GM12878 (cell line): ENCODE measurements around the gene DUSP16. TPM values are rescaled to one million over a fixed set of nuclear protein-coding genes. Genes with fewer than 3 reads are reported as not detected.

Source experiments
- ATAC-seq: fragments of 200-7000 bp; cut with Tn5 transposase; 3 replicates; pipeline ENCODE4 v1.9.1; 2020; ENCODE audit warnings: mild to moderate bottlenecking, moderate library complexity
- BruUV-seq: library from RNA; stranded (reverse); fragments of 400-500 nt; replicated peaks from 2 replicates; lab custom pipeline; 2021; lab: Mats Ljungman, UMichigan
- CTCF ChIA-PET: fragments of 300-600 bp; sonication (Branson Sonifier 250); formaldehyde crosslinking; extraction: SDS; loops from one replicate; lab custom pipeline; 2021; ENCODE audit warnings: inconsistent platforms; lab: Yijun Ruan, JAX
- POLR2A ChIA-PET: fragments of 350-600 bp; formaldehyde crosslinking; extraction: SDS; loops from one replicate; lab custom pipeline; 2021; ENCODE audit warnings: inconsistent platforms; lab: Charles Lee
- RAD21 ChIA-PET: fragments of 300-600 bp; sonication (Branson Sonifier 250); formaldehyde crosslinking; loops from one replicate; lab custom pipeline; 2023; ENCODE audit warnings: antibody characterized with exemption; ENCODE audit not compliant: unreplicated experiment; lab: Charles Lee
- SMC1A ChIA-PET: fragments of 300-600 bp; sonication (Branson Sonifier 250); formaldehyde crosslinking; loops from one replicate; lab custom pipeline; 2023; ENCODE audit not compliant: unreplicated experiment, uncharacterized antibody; lab: Charles Lee
- DNase-seq: peaks from one replicate; pipeline ENCODE4 v3.0.0-alpha.2; 2011; ENCODE audit warnings: low read depth, low spot score
- FAIRE-seq: peaks from 3 replicates; lab custom pipeline; 2011; peaks lifted over from hg19 to GRCh38; lab: Jason Lieb, UNC
- H2AFZ ChIP-seq: 2 replicates; pipeline ENCODE4 v1.6.0; 2011; ENCODE audit warnings: low read depth, low read length, control low read depth; ENCODE audit not compliant: control insufficient read depth
- H3K27ac ChIP-seq: 2 replicates; pipeline ENCODE4 v1.5.1; 2011; ENCODE audit warnings: control low read depth; ENCODE audit not compliant: control insufficient read depth, insufficient read depth
- H3K27me3 ChIP-seq, 2 experiments: replicated peaks in 1 of 2; 2 replicates each; pipeline versions ENCODE4 v1.6.0 to v1.6.1; 2011; ENCODE audit warnings: low read length in 1 of 2; ENCODE audit not compliant: control insufficient read depth in 2 of 2, insufficient read depth in 2 of 2
- H3K36me3 ChIP-seq, 2 experiments: 2 replicates each; pipeline ENCODE4 v1.5.1; 2011; ENCODE audit warnings: low read length in 1 of 2; ENCODE audit not compliant: control insufficient read depth in 2 of 2, insufficient read depth in 2 of 2
- H3K4me1 ChIP-seq: 2 replicates; pipeline ENCODE4 v1.6.1; 2011; ENCODE audit warnings: mild to moderate bottlenecking, low read length, moderate library complexity, mixed read lengths; ENCODE audit not compliant: control insufficient read depth, insufficient read depth
- H3K4me2 ChIP-seq: 2 replicates; pipeline ENCODE4 v1.6.0; 2011; ENCODE audit warnings: control low read depth; ENCODE audit not compliant: control insufficient read depth, insufficient read depth
- H3K4me3 ChIP-seq: fragments of 200-600 bp; sonication (generic); 2 replicates; pipeline ENCODE4 v1.5.1; 2016
- H3K79me2 ChIP-seq: 2 replicates; pipeline ENCODE4 v1.6.0; 2011; ENCODE audit warnings: low read length; ENCODE audit not compliant: control insufficient read depth, insufficient read depth
- H3K9ac ChIP-seq: 2 replicates; pipeline ENCODE4 v1.8.0; 2011; ENCODE audit warnings: low read length, control low read depth, mixed read lengths; ENCODE audit not compliant: control insufficient read depth, insufficient read depth
- H3K9me3 ChIP-seq: replicated peaks from 3 replicates; pipeline ENCODE4 v1.5.1; 2011; ENCODE audit warnings: mild to moderate bottlenecking, low read length; ENCODE audit not compliant: control insufficient read depth, insufficient read depth
- H4K20me1 ChIP-seq: 2 replicates; pipeline ENCODE4 v1.6.0; 2011; ENCODE audit not compliant: control insufficient read depth, insufficient read depth
- BHLHE40 ChIP-seq, 2 experiments: fragments of 450-650 bp in 1 of 2; IDR thresholded peaks; 2 replicates each; pipeline ENCODE4 v1.6.1; 2011 to 2017; ENCODE audit warnings: low read depth in 2 of 2, borderline replicate concordance in 1 of 2, improper control_type of control experiment in 1 of 2, low read length in 1 of 2, mild to moderate bottlenecking in 1 of 2
- BRCA1 ChIP-seq: IDR thresholded peaks from 2 replicates; pipeline ENCODE4 v1.6.1; 2011; ENCODE audit warnings: low read depth, low read length, improper control_type of control experiment
- CBX3 ChIP-seq: fragments of 200-600 bp; sonication (generic); IDR thresholded peaks from 2 replicates; pipeline ENCODE4 v1.6.1; 2016; ENCODE audit warnings: low read depth, borderline replicate concordance
- HDAC6 ChIP-seq: fragments of 200-600 bp; sonication (generic); IDR thresholded peaks from one replicate; pipeline ENCODE4 v1.8.0; 2017; ENCODE audit warnings: antibody characterized with exemption; ENCODE audit not compliant: unreplicated experiment
- MTA3 ChIP-seq: IDR thresholded peaks from 2 replicates; pipeline ENCODE4 v1.6.1; 2012; ENCODE audit warnings: low read length, inconsistent platforms, borderline replicate concordance
- NFIC ChIP-seq: IDR thresholded peaks from 2 replicates; pipeline ENCODE4 v1.6.1; 2012; ENCODE audit warnings: low read depth, mild to moderate bottlenecking, inconsistent platforms, low read length, moderate library complexity
- NR2F1 ChIP-seq: fragments of 450-650 bp; conservative IDR thresholded peaks from 2 replicates; pipeline ENCODE4 v1.6.1; 2017; ENCODE audit warnings: mild to moderate bottlenecking
- PML ChIP-seq: IDR thresholded peaks from 2 replicates; pipeline ENCODE4 v1.6.1; 2012; ENCODE audit warnings: low read length, inconsistent platforms
- RB1 ChIP-seq: fragments of 450-650 bp; formaldehyde crosslinking; IDR thresholded peaks from 2 replicates; pipeline ENCODE4 v1.6.1; 2017; ENCODE audit warnings: mild to moderate bottlenecking, borderline replicate concordance
- SIN3A ChIP-seq: IDR thresholded peaks from 2 replicates; pipeline ENCODE4 v1.6.1; 2012; ENCODE audit warnings: low read depth, low read length, improper control_type of control experiment
- SMC3 ChIP-seq: IDR thresholded peaks from 2 replicates; pipeline ENCODE4 v1.6.1; 2011; ENCODE audit warnings: low read length, improper control_type of control experiment, borderline replicate concordance
- WGBS: methylation state at CpG from one replicate; pipeline ENCODE4 v1.1.6; 2016; ENCODE audit warnings: low lambda C conversion rate; ENCODE audit not compliant: insufficient replicate concordance, insufficient coverage; ENCODE audit errors: missing lambda C conversion rate; 5-methylcytosine and 5-hydroxymethylcytosine counted together
- in situ Hi-C: fragments of 300-500 bp; cut with MboI; formaldehyde crosslinking; loops from 9 replicates; pipeline ENCODE4 v1.14.3; 2018; ENCODE audit warnings: mixed read lengths
- intact Hi-C: fragments of 100-400 bp; cut with micrococcal nuclease; formaldehyde crosslinking; loops from one replicate; pipeline ENCODE4 v1.14.2; 2022; ENCODE audit not compliant: unreplicated experiment
- polyA plus RNA-seq, 11 experiments: library from polyadenylated mRNA; depleted of rRNA in 4 of 11; unstranded in 6 of 11; stranded (reverse) in 5 of 11; fragments of >200 nt; fragmentation: Nextera tagmentation in 4 of 11; fragmentation: Illumina TruSeq in 1 of 11; extraction: Ambion mirVana in 4 of 11; extraction: Trizol in 1 of 11; gene quantifications; 1 replicate in 1 of 11; 2 replicates in 10 of 11; pipeline versions ENCODE4 v1.2.1 to v1.2.3, GENCODE V29; 2011 to 2016; ENCODE audit warnings: inconsistent platforms in 2 of 11, missing spikeins in 2 of 11, low read depth in 1 of 11
- total RNA-seq, 4 experiments: library from RNA; depleted of rRNA in 3 of 4; stranded (reverse); fragments of >200 nt in 3 of 4; fragmentation: Illumina TruSeq in 1 of 4; extraction: Trizol in 1 of 4; gene quantifications; 2 replicates each; pipeline versions ENCODE4 v1.2.1 to v1.2.3, GENCODE V29; 2013 to 2021
- TF ChIP-seq, protein P1 (sequence below): fragments of 450-650 bp; formaldehyde crosslinking; IDR thresholded peaks from 2 replicates; pipeline ENCODE4 v1.5.0; 2022; ENCODE audit warnings: mild to moderate bottlenecking, missing genetic modification characterization
- TF ChIP-seq, protein P2 (sequence below): fragments of 450-650 bp; IDR thresholded peaks from 2 replicates; pipeline ENCODE4 v1.6.1; 2017; ENCODE audit warnings: mild to moderate bottlenecking, low read depth, inconsistent platforms; ENCODE audit not compliant: poor library complexity, severe bottlenecking
- TF ChIP-seq, protein P3 (sequence below): fragments of 450-650 bp; IDR thresholded peaks from 2 replicates; pipeline ENCODE4 v1.6.1; 2017; ENCODE audit warnings: borderline replicate concordance

The DUSP16 gene
- total and polyA plus RNA-seq, 10 of the 15 experiments (the other 5 are each of a cell fraction or from before 2014, with no cell fraction given) = 3.9 to 75.3 (median 26.8) TPM

DNA sequence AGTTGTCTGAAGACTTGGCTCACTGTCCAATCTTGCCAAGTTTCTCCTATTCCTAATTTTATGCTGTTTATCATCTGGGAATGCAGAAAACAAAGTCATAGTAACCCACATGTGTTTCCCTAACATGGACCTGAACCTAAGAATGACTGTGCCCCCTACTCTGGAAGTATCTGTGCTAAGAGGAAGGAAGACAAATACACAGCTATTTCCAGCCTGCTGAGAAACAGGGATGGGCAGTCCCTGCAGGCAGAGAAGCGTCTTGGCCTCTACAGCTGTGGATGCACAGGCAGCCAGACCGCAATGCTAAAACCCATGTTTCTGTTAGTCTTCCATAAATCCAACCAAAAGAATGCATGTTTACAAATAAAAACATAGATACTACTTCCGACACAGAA lies 56.2 kb downstream of the DUSP16 start:
- intact Hi-C loops = loop anchor here (1.0 to 5.0 kb wide), 5 partner anchors 20 to 196 kb away; partner anchors contain the start of genes CREBL2 and DUSP16
- Histone ChIP-seq H3K27me3 (no peaks in the 10 kb centered on the region), H3K9ac (peak overlapping the region; percentile 4; the same call in 1 of the 2 replicates), H3K4me1 (peaks cover 36% of the 10 kb centered on the region), H4K20me1 (no peaks in the 10 kb centered on the region), H3K27ac (peak overlapping the region; percentile 80), H3K4me2 (peak overlapping the region; percentile 85), H3K9me3 (no peaks in the 10 kb centered on the region; the same call in 2 of the 3 replicates), H3K79me2 (peaks cover 47% of the 10 kb centered on the region), H3K4me3 (peak overlapping the region; percentile 30), H3K36me3 (peaks cover 0 to under 1% of the 10 kb centered on the region in 2 experiments; a peak in 2 of 4 replicates), H2AFZ (no peak overlapping the region)
- TSS peak; percentile 95 for BruUV-seq
- DNase-seq (no peak), FAIRE-seq (no peak), ATAC-seq (peak; percentile 7; the same call in 2 of the 3 replicates)
- ChIA-PET CTCF (interaction anchor here (0.8 to 5.3 kb wide), 13 partner anchors 11 to 136 kb away, joined by 3 to 72 read pairs (median 4); partner anchors contain the start of genes CREBL2 and DUSP16), RAD21 (interaction anchor here (0.6 to 5.6 kb wide), 21 partner anchors 16 to 950 kb away, joined by 3 to 56 read pairs (median 6); partner anchors contain the start of genes BORCS5 and DUSP16), POLR2A (interaction anchor here (0.8 to 6.0 kb wide), 14 partner anchors 12 to 187 kb away, joined by 3 to 51 read pairs (median 4); partner anchors contain the start of gene DUSP16), SMC1A (interaction anchor here (0.7 to 5.6 kb wide), 23 partner anchors 11 to 230 kb away, joined by 3 to 98 read pairs (median 10); partner anchors contain the start of gene DUSP16)
- in situ Hi-C loops = no loop called here
- 98% methylated on average over 3 of the region's 3 CpGs for WGBS
- no peak for TF ChIP-seq PML
- no peak for TF ChIP-seq NFIC
- TF ChIP-seq BHLHE40 (IDR thresholded peaks at IDR 0.05; ENCODE audit: borderline replicate concordance in 1 of 2, low read depth in 2 of 2, low read length in 1 of 2) = no peak
- no peak for TF ChIP-seq RB1
- TF ChIP-seq CBX3 = no peak
- 0 out of 2 replicates have a peak, but pooled peaks have one; percentile 2 for TF ChIP-seq MTA3
- TF ChIP-seq, protein P1, sequence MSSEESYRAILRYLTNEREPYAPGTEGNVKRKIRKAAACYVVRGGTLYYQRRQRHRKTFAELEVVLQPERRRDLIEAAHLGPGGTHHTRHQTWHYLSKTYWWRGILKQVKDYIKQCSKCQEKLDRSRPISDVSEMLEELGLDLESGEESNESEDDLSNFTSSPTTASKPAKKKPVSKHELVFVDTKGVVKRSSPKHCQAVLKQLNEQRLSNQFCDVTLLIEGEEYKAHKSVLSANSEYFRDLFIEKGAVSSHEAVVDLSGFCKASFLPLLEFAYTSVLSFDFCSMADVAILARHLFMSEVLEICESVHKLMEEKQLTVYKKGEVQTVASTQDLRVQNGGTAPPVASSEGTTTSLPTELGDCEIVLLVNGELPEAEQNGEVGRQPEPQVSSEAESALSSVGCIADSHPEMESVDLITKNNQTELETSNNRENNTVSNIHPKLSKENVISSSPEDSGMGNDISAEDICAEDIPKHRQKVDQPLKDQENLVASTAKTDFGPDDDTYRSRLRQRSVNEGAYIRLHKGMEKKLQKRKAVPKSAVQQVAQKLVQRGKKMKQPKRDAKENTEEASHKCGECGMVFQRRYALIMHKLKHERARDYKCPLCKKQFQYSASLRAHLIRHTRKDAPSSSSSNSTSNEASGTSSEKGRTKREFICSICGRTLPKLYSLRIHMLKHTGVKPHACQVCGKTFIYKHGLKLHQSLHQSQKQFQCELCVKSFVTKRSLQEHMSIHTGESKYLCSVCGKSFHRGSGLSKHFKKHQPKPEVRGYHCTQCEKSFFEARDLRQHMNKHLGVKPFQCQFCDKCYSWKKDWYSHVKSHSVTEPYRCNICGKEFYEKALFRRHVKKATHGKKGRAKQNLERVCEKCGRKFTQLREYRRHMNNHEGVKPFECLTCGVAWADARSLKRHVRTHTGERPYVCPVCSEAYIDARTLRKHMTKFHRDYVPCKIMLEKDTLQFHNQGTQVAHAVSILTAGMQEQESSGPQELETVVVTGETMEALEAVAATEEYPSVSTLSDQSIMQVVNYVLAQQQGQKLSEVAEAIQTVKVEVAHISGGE (CRISPR knock-in tag) = no peak
- TF ChIP-seq, protein P2, sequence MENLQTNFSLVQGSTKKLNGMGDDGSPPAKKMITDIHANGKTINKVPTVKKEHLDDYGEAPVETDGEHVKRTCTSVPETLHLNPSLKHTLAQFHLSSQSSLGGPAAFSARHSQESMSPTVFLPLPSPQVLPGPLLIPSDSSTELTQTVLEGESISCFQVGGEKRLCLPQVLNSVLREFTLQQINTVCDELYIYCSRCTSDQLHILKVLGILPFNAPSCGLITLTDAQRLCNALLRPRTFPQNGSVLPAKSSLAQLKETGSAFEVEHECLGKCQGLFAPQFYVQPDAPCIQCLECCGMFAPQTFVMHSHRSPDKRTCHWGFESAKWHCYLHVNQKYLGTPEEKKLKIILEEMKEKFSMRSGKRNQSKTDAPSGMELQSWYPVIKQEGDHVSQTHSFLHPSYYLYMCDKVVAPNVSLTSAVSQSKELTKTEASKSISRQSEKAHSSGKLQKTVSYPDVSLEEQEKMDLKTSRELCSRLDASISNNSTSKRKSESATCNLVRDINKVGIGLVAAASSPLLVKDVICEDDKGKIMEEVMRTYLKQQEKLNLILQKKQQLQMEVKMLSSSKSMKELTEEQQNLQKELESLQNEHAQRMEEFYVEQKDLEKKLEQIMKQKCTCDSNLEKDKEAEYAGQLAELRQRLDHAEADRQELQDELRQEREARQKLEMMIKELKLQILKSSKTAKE = no peak
- no peak for TF ChIP-seq SMC3
- TF ChIP-seq NR2F1 = no peak
- 0 out of 2 replicates have a peak, but pooled peaks have one; percentile 33 for TF ChIP-seq SIN3A
- no peak for TF ChIP-seq BRCA1
- TF ChIP-seq, protein P3, sequence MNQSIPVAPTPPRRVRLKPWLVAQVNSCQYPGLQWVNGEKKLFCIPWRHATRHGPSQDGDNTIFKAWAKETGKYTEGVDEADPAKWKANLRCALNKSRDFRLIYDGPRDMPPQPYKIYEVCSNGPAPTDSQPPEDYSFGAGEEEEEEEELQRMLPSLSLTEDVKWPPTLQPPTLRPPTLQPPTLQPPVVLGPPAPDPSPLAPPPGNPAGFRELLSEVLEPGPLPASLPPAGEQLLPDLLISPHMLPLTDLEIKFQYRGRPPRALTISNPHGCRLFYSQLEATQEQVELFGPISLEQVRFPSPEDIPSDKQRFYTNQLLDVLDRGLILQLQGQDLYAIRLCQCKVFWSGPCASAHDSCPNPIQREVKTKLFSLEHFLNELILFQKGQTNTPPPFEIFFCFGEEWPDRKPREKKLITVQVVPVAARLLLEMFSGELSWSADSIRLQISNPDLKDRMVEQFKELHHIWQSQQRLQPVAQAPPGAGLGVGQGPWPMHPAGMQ = no peak
- TF ChIP-seq HDAC6 = no peak
